HEK293 (cell line): Measurements from ENCODE around the gene CHCHD10.

Experiments used
- HOXD13 ChIP-seq: sonication (generic); formaldehyde crosslinking; IDR thresholded peaks from 2 replicates; pipeline ENCODE4 v1.8.0; 2022; ENCODE audit warnings: missing genetic modification reagents, borderline replicate concordance
- OVOL3 ChIP-seq: fragments of 450-650 bp; formaldehyde crosslinking; IDR thresholded peaks from 2 replicates; pipeline ENCODE4 v1.5.1; 2016; ENCODE audit warnings: missing biosample characterization, missing genetic modification characterization
- TCF7L2 ChIP-seq: IDR thresholded peaks from 2 replicates; pipeline ENCODE4 v1.6.1; 2011; ENCODE audit warnings: low read depth, mild to moderate bottlenecking, inconsistent platforms, low read length, moderate library complexity, borderline replicate concordance
- ZNF214 ChIP-seq: fragments of 450-650 bp; formaldehyde crosslinking; IDR thresholded peaks from 2 replicates; pipeline ENCODE4 v1.5.1; 2017; ENCODE audit warnings: missing biosample characterization, mild to moderate bottlenecking, missing genetic modification characterization, borderline replicate concordance
- ZNF239 ChIP-seq: fragments of 450-650 bp; formaldehyde crosslinking; IDR thresholded peaks from 2 replicates; pipeline ENCODE4 v1.5.1; 2016; ENCODE audit warnings: missing biosample characterization, missing genetic modification characterization
- ZNF24 ChIP-seq: fragments of 450-650 bp; formaldehyde crosslinking; IDR thresholded peaks from 2 replicates; pipeline ENCODE4 v1.5.1; 2016; ENCODE audit warnings: missing biosample characterization, missing genetic modification characterization
- ZNF501 ChIP-seq: fragments of 450-650 bp; formaldehyde crosslinking; IDR thresholded peaks from 2 replicates; pipeline ENCODE4 v1.5.1; 2016; ENCODE audit warnings: missing biosample characterization, missing genetic modification characterization
- ZNF785 ChIP-seq: fragments of 450-650 bp; formaldehyde crosslinking; IDR thresholded peaks from 2 replicates; pipeline ENCODE4 v1.5.1; 2016; ENCODE audit warnings: missing biosample characterization, missing genetic modification characterization
- TF ChIP-seq, protein P1 (sequence below): fragments of 450-650 bp; formaldehyde crosslinking; IDR thresholded peaks from 2 replicates; pipeline ENCODE4 v1.5.1; 2016; ENCODE audit warnings: missing biosample characterization, missing genetic modification characterization
- TF ChIP-seq, protein P2 (sequence below): sonication (generic); formaldehyde crosslinking; IDR thresholded peaks from 2 replicates; pipeline ENCODE4 v1.8.1; 2022; ENCODE audit warnings: mild to moderate bottlenecking, moderate library complexity, missing genetic modification reagents
- TF ChIP-seq, protein P3 (sequence below): fragments of 450-650 bp; formaldehyde crosslinking; conservative IDR thresholded peaks from 2 replicates; pipeline ENCODE4 v1.5.1; 2016; ENCODE audit warnings: low read depth, missing biosample characterization, missing genetic modification characterization

DNA sequence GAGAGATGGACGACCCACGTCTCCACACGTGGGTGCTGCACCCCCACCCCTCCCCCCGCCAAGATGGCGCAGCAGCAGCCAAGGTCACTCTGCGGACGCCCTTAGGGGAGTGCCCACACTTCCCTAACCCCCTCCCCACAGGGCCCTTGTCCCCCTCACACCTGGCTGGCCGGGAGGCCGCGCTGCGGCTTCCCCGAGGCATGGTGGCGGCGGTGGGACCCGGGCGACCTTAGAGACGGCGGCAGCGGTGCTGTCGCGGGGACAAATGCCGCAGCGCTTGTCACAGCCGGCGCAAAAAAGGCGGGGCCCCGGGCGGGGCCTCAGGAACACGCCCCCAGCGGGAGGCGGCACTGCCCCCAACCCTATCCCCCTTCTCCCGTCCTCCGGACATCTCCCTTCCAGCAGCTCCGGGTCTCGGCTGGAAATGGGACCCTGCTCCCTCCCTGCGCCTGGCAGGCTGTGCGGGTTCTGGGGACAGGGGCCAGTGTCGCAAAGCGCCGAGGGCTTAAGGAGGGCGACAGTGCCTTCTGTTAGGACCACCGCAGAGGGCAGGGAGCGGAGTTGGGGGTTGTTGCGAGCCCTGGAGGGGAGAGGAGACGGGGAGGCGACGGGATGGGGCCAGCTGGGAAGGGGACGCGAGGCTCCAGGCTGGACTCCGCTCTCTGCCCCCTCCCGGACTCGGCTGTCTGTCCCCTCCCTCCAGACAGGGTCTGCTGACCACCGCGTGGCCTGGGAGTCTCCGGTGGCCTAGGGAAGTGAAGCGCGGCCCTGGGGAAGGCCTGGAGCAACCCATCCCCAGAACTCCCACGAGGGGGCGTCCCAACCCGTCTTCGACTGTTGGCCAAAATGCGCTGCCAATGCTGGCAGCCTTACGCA, at the start of gene CHCHD10:
- TF ChIP-seq OVOL3 (tag by site-specific recombination) (0 out of 2 replicates have a peak, but pooled peaks have one; percentile 36), ZNF785 (no peak), ZNF239 (tag by site-specific recombination) (0 out of 2 replicates have a peak, but pooled peaks have one; percentile 21), ZNF501 (tag by site-specific recombination) (peak; percentile 62), ZNF214 (tag by site-specific recombination) (no peak), ZNF24 (tag by site-specific recombination) (0 out of 2 replicates have a peak, but pooled peaks have one; percentile 11), HOXD13 (CRISPR knock-in tag) (no peak), TCF7L2 (no peak)
- TF ChIP-seq, protein P1, sequence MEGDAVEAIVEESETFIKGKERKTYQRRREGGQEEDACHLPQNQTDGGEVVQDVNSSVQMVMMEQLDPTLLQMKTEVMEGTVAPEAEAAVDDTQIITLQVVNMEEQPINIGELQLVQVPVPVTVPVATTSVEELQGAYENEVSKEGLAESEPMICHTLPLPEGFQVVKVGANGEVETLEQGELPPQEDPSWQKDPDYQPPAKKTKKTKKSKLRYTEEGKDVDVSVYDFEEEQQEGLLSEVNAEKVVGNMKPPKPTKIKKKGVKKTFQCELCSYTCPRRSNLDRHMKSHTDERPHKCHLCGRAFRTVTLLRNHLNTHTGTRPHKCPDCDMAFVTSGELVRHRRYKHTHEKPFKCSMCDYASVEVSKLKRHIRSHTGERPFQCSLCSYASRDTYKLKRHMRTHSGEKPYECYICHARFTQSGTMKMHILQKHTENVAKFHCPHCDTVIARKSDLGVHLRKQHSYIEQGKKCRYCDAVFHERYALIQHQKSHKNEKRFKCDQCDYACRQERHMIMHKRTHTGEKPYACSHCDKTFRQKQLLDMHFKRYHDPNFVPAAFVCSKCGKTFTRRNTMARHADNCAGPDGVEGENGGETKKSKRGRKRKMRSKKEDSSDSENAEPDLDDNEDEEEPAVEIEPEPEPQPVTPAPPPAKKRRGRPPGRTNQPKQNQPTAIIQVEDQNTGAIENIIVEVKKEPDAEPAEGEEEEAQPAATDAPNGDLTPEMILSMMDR (tag by site-specific recombination) = peak; percentile 93
- TF ChIP-seq, protein P2, sequence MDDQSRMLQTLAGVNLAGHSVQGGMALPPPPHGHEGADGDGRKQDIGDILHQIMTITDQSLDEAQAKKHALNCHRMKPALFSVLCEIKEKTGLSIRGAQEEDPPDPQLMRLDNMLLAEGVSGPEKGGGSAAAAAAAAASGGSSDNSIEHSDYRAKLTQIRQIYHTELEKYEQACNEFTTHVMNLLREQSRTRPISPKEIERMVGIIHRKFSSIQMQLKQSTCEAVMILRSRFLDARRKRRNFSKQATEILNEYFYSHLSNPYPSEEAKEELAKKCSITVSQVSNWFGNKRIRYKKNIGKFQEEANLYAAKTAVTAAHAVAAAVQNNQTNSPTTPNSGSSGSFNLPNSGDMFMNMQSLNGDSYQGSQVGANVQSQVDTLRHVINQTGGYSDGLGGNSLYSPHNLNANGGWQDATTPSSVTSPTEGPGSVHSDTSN (CRISPR knock-in tag) = no peak; the same call in 1 of the 2 replicates
- TF ChIP-seq, protein P3, sequence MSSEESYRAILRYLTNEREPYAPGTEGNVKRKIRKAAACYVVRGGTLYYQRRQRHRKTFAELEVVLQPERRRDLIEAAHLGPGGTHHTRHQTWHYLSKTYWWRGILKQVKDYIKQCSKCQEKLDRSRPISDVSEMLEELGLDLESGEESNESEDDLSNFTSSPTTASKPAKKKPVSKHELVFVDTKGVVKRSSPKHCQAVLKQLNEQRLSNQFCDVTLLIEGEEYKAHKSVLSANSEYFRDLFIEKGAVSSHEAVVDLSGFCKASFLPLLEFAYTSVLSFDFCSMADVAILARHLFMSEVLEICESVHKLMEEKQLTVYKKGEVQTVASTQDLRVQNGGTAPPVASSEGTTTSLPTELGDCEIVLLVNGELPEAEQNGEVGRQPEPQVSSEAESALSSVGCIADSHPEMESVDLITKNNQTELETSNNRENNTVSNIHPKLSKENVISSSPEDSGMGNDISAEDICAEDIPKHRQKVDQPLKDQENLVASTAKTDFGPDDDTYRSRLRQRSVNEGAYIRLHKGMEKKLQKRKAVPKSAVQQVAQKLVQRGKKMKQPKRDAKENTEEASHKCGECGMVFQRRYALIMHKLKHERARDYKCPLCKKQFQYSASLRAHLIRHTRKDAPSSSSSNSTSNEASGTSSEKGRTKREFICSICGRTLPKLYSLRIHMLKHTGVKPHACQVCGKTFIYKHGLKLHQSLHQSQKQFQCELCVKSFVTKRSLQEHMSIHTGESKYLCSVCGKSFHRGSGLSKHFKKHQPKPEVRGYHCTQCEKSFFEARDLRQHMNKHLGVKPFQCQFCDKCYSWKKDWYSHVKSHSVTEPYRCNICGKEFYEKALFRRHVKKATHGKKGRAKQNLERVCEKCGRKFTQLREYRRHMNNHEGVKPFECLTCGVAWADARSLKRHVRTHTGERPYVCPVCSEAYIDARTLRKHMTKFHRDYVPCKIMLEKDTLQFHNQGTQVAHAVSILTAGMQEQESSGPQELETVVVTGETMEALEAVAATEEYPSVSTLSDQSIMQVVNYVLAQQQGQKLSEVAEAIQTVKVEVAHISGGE (tag by site-specific recombination) = no peak; the same call in 1 of the 2 replicates
